GM21528 (cell line): ENCODE measurements around the gene AP4E1.
"Not testable (repeated sequence)": the region's sequence is repeated elsewhere in the genome, so short reads cannot be mapped to it uniquely, and the experiment has no call there.

Source experiments
- ATAC-seq: cut with Tn5 transposase; IDR thresholded peaks from one replicate; pipeline ENCODE4 v1.9.1; 2021; ENCODE audit warnings: mild to moderate bottlenecking, moderate library complexity; ENCODE audit not compliant: unreplicated experiment, low FRiP score

Gene AP4E1

DNA sequence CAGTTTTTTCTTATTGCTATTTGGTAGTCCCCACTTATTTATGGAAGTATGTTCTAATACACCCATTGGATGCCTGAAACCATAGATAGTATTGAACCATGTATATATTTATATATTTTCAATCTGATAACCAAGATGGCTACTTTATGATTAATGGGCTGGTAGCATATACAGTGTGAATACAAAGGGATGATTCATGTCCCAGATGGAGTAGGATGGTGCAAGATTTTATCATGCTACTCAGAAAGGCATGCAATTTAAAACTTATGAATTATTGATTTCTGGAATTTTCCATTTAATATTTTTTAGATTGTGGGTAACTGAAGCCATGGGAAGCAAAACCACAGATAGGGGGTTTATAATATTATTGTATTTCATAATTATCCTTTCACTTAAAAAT is 35.2 kb downstream of the AP4E1 start:
- ATAC-seq: no peak

GRCh38 chr15:50944672-50945071 is 36.2 kb downstream of the AP4E1 start:
- ATAC-seq: no peak

DNA sequence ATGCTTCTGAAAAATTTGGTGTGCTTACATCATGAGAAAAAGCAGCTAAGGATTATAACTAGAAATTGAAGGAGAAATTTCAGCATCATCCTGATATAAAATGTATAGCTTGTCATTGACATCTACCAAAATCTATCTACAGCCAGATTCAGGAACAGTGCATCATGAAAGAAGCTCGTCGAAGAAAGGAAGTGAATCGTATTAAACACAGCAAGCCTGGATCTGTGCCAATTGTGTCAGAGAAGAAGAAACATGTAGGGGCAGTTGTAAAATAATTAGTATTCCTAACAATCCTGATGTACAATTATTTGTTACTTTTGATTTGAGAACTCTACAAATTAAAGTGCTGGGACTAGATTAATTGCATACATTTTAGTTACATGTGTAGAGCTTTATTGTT is 37.2 kb downstream of the AP4E1 start:
- ATAC-seq: no peak

- not testable (repeated sequence) for ATAC-seq
Measured at GRCh38 chr15:50950745-50951144, 42.3 kb downstream of the AP4E1 start.

DNA sequence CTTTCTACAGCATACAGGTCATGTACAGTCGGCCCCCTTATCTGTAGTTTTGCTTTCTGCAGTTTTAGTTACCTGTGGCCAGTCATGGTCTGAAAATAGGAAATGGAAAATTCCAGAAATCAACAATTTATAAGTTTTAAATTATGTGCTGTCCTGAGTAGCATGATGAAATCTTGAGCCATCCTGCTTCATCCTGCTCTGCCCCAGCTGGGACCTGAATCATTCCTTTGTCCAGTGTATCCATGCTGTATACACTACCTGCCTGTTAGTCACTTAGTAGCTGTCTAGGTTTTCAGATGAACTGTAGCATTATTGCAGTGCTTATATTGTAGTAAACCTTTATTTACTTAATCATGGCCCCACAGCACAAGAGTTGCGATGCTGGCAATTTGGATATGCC is 44.8 kb downstream of the AP4E1 start:
- ATAC-seq: no peak

DNA sequence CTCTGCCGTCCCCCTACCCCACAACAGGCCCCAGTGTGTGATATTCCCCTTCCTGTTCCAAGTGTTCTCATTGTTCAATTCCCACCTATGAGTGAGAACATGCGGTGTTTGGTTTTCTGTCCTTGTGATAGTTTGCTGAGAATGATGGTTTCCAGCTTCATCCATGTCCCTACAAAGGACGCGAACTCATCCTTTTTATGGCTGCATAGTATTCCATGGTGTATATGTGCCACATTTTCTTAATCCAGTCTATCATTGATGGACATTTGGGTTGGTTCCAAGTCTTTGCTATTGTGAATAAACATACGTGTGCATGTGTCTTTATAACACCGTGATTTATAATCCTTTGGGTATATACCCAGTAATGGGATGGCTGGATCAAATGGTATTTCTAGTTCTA is 46.4 kb downstream of the AP4E1 start:
- not testable (repeated sequence) for ATAC-seq

GRCh38 chr15:50959717-50960116 is 51.2 kb downstream of the AP4E1 start:
- no peak for ATAC-seq

DNA sequence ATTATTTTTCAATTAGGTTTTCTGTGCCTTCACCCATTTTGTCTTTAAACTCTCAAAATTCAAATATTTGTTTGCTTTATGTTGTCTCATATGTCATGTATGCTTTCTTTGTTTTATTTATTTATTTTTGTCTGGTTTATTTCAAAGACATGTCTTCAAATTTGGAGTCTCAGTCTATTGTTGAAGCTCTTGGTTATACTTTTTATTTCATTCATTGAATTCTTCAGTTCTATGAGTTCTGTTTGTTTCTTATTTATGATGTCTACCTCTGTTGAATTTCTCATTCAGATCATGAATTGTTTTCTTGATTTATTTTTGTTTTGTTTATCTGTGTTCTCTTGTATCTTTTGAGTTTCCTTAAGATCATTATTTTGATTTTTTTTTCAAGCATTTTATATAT is 55.6 kb downstream of the AP4E1 start:
- no peak for ATAC-seq

DNA sequence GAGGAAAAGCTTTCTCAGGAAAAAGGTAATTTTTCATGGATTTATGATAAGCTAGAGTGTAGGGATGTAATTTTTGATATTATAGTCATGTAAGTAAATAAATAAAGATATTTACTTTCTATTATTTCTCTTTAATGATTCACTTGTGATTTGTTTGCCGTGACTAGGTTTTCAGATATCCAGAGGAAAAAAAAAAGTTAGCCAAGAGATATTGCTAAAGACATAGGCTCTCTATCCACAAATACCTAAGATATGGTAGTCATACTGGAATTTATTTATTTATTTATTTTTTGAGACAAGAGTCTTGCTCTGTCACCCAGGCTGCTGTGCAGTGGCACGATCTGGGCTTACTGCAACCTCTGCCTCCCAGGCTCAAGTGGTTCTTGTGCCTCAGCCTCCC is 59.9 kb downstream of the AP4E1 start:
- no peak for ATAC-seq

DNA sequence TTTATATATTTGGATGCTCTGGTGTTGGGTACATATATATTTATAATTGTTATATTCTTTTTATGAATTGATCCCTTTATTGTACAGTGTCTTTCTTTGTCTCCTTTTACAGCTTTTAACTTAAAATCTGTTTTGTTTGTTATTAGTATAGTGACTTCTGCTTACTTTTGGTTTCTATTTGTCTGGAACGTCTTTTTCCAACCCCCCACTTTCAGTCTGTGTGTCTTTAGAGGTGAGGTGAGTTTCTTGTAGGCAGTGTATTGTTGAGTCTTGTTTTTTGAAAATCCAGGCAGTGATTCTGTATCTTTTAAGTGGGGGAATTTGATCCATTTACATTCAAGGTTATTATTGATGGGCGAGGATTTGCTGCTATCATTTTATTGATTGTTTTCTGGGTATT is 62.0 kb downstream of the AP4E1 start:
- no peak for ATAC-seq

GRCh38 chr15:50971115-50971514 is 62.6 kb downstream of the AP4E1 start:
- no peak for ATAC-seq

DNA sequence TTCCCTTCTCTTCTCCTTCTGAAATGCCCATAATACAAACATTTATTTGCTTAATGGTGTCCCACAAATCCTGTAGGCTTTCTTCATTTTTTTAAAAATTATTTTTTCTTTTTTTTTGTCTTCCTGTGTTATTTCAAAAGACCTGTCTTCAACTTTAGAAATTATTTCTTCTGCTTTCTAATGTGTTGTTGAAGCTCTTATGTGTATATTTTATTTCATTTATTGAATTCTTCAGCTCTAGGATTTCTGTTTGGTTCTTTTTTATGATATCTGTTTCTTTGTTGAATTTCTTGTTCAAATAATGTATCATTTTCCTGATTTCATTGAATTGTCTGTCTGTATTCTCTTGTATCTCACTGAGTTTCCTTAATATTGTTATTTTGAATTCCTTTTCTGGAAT is 63.1 kb downstream of the AP4E1 start:
- ATAC-seq: no peak

DNA sequence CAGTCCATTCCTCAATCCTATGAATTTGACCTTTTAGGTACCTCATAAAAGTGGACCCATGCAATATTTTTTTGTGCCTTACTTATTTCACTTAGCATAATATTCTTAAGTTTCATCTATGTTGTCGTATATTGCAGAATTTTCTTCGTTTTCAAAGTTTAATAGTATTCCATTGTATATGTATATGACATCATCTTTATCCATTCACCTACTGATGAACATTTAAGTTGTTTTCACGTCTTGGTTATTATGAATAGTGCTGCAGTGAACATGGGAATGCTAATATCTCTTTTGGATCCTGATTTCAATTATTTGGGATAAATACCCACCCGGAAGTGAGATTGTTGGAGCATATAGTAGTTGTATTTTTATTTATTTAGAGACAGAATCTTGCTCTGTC is 65.1 kb downstream of the AP4E1 start:
- no peak for ATAC-seq

- ATAC-seq: no peak
Measured at GRCh38 chr15:50977162-50977561, 68.7 kb downstream of the AP4E1 start.

DNA sequence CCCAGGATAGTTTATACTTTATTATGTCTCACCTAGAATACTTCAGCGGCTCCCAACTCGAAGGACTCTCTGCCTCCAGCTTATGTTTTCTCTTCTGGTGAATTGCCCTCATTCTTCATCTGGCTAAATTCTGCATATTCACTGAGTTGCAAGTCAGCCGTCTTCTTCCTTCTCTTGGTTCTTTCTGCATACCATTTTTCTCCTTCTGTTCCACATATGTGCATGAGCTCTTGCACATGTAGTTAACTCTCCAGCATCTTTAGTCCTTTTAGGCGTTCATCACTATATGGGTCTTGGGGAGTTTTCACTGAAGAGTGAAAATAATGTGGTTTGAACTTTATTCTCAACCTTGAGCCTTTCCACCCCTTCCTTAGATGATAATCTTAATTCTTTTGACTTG is 70.1 kb downstream of the AP4E1 start:
- ATAC-seq: no peak

DNA sequence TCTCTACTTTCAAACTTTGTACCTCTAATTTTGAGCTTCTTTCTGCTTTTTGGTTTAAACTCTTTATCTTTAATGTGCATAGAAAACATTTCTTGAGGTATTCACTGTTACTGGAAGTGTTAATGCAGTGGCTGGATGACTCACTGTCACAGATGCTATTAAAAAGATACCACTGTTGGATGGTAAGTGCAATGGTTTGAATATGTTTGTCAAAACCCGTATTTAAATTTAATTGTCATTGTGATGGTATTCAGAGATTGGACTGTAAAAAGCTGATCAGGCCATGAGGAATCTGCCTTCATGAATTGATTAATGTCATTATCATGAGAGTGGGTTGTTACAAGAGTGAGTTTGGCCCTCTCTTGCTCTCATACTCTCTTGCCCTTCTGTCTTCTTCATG is 70.6 kb downstream of the AP4E1 start:
- no peak for ATAC-seq

DNA sequence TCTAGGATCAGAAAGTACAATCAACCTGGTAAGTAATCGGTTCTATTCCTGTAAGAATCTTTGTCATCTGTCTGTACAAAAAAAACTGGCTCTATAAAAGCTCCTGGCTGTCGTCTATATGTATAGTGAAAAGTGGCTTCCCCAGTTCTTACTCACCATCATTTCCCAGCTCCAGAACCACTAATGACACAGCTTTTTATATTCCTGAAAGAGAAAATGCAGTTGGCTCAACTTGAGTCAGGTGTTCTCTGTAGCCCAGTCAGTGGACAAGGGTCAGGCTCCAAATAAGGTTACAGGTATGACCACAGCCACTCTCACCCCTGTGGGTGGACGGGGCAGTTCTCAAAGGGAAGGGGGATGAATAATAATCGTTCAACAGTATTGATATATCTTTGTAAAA is 85.1 kb downstream of the AP4E1 start:
- ATAC-seq: no peak

DNA sequence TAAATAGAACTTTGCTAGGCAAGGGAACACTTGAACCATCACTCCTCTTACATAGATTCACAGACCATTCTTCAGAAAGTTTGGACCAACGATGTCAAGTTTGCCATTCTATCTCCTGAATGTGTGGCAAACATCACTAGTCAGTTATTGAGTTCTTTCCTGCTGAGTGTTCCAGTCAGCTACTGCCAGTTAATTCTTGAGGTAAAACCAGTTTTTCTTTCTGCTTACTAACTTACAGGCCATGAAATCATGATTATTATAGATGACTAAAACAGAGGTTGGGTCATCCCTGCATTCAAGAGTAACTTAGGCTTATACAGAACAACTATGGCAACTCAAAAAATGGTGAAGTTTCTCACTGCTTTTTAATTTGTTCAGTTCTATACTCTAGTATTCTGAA is 88.2 kb downstream of the AP4E1 start:
- no peak for ATAC-seq

DNA sequence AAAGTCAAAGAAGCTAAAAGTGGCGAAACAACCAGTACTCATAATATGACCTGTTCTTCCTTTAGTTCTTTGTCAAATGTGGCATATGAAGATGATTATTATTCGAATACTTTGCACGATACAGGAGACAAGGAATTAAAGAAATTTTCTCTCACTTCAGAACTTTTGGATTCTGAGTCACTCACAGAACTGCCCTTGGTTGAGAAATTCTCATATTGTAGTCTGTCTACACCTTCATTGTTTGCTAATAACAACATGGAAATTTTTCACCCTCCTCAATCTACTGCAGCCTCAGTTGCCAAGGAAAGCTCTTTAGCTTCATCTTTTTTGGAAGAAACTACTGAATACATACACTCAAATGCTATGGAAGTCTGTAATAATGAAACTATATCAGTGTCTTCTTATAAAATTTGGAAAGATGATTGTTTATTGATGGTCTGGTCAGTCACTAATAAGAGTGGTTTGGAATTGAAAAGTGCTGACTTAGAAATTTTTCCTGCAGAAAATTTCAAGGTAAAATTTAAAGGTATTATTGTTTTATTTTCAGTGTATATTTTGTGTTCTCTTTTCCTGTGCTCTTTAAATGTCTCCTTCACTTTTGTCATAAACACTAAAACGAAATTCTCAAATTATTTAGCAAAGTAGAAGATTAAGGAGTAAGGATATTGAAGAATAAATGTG is 89.0 kb downstream of the AP4E1 start:
- no peak for ATAC-seq

GRCh38 chr15:51004103-51004551 is 95.6 kb downstream of the AP4E1 start:
- ATAC-seq: no peak

- ATAC-seq: no peak
Measured at GRCh38 chr15:51006336-51006985, 98.0 kb downstream of the AP4E1 start.

- ATAC-seq: no peak
Measured at GRCh38 chr15:51007131-51007666, 98.7 kb downstream of the AP4E1 start.
